HFFc6 (cell line): Measurements from ENCODE around the gene TAS1R1. TPM values are rescaled to one million over a fixed set of nuclear protein-coding genes. Genes with fewer than 3 reads are reported as not detected.

Experiments
- DNase-seq: peaks from one replicate; pipeline ENCODE4 v3.0.0-alpha.2; 2018
- H3K27ac Mint-ChIP-seq: 2 replicates; pipeline ENCODE4 v1.8.0; 2020; ENCODE audit warnings: mild to moderate bottlenecking, mixed read lengths
- H3K27me3 Mint-ChIP-seq: 2 replicates; pipeline ENCODE4 v1.8.0; 2021; ENCODE audit warnings: mild to moderate bottlenecking, moderate library complexity, mixed read lengths; ENCODE audit not compliant: insufficient read depth
- H3K36me3 Mint-ChIP-seq: 2 replicates; pipeline ENCODE4 v1.8.0; 2021; ENCODE audit warnings: low read depth, mixed read lengths
- H3K4me1 Mint-ChIP-seq: 2 replicates; pipeline ENCODE4 v1.8.0; 2020; ENCODE audit warnings: low read depth, mixed read lengths
- H3K4me3 Mint-ChIP-seq: 2 replicates; pipeline ENCODE4 v1.8.0; 2020; ENCODE audit warnings: mild to moderate bottlenecking, moderate library complexity, mixed read lengths
- H3K9me3 Mint-ChIP-seq: 2 replicates; pipeline ENCODE4 v1.8.0; 2020; ENCODE audit warnings: mild to moderate bottlenecking, mixed read lengths
- CTCF ChIP-seq: fragments of 200-600 bp; sonication (generic); IDR thresholded peaks from 2 replicates; pipeline ENCODE4 v1.5.0; 2021; ENCODE audit warnings: antibody characterized with exemption, mild to moderate bottlenecking
- total RNA-seq, 6 experiments: library from RNA; stranded (reverse); fragmentation: NEBNext Ultra II Directional; extraction: Animal tissue kit (Norgen Biotek cat#: 25700); gene quantifications; 2 replicates in 1 of 6; 3 replicates in 5 of 6; pipeline ENCODE4 v1.2.3, GENCODE V29; 2021

TAS1R1 gene
- total RNA-seq, 6 experiments from 2014 or later = not detected

- DNase-seq = no peak
- no peaks in the 10 kb centered on the region for H3K9me3 Mint-ChIP-seq
- no peaks in the 10 kb centered on the region for H3K36me3 Mint-ChIP-seq
- H3K27ac Mint-ChIP-seq = no peak overlapping the region
- H3K4me1 Mint-ChIP-seq = no peaks in the 10 kb centered on the region
- H3K4me3 Mint-ChIP-seq = no peak overlapping the region
- H3K27me3 Mint-ChIP-seq = peaks cover 6% of the 10 kb centered on the region; the same call in 1 of the 2 replicates
- no peak for TF ChIP-seq CTCF
Measured at GRCh38 chr1:6508154-6508815, 46.8 kb upstream of the TAS1R1 start.

GRCh38 chr1:6508816-6509189, 46.3 kb upstream of the TAS1R1 start:
- Mint-ChIP-seq H3K4me1 (no peaks in the 10 kb centered on the region), H3K36me3 (no peaks in the 10 kb centered on the region), H3K4me3 (no peak overlapping the region), H3K27me3 (peaks cover 6% of the 10 kb centered on the region; the same call in 1 of the 2 replicates), H3K27ac (no peak overlapping the region), H3K9me3 (no peaks in the 10 kb centered on the region)
- TF ChIP-seq CTCF = no peak
- DNase-seq = no peak

GRCh38 chr1:6509220-6509918, 45.7 kb upstream of the TAS1R1 start:
- Mint-ChIP-seq H3K4me3 (no peak overlapping the region), H3K36me3 (no peaks in the 10 kb centered on the region), H3K9me3 (no peaks in the 10 kb centered on the region), H3K27me3 (peaks cover 6% of the 10 kb centered on the region; the same call in 1 of the 2 replicates), H3K27ac (no peak overlapping the region), H3K4me1 (no peaks in the 10 kb centered on the region)
- TF ChIP-seq CTCF = no peak
- no peak for DNase-seq

GRCh38 chr1:6509919-6510291, 45.2 kb upstream of the TAS1R1 start:
- Mint-ChIP-seq H3K36me3 (no peaks in the 10 kb centered on the region), H3K27me3 (peaks cover 6% of the 10 kb centered on the region; the same call in 1 of the 2 replicates), H3K27ac (no peak overlapping the region), H3K9me3 (no peaks in the 10 kb centered on the region), H3K4me1 (no peaks in the 10 kb centered on the region), H3K4me3 (no peak overlapping the region)
- TF ChIP-seq CTCF = no peak
- no peak for DNase-seq

- H3K4me3 Mint-ChIP-seq = no peak overlapping the region
- H3K4me1 Mint-ChIP-seq = peaks cover 2% of the 10 kb centered on the region
- H3K27ac Mint-ChIP-seq = no peak overlapping the region
- H3K27me3 Mint-ChIP-seq = peaks cover 6% of the 10 kb centered on the region; the same call in 1 of the 2 replicates
- H3K36me3 Mint-ChIP-seq = no peaks in the 10 kb centered on the region
- no peak for DNase-seq
- no peaks in the 10 kb centered on the region for H3K9me3 Mint-ChIP-seq
- no peak for TF ChIP-seq CTCF
Measured at GRCh38 chr1:6510493-6510892, 44.6 kb upstream of the TAS1R1 start.
